Measurements from ENCODE around the gene POLR2J. TPM values are rescaled to one million over a fixed set of nuclear protein-coding genes. Genes with fewer than 3 reads are reported as not detected.
"Not testable (repeated sequence)": the region's sequence is repeated elsewhere in the genome, so short reads cannot be mapped to it uniquely, and the experiment has no call there.

POLR2J gene
- total RNA-seq, 1 donor: 46.3 TPM

DNA sequence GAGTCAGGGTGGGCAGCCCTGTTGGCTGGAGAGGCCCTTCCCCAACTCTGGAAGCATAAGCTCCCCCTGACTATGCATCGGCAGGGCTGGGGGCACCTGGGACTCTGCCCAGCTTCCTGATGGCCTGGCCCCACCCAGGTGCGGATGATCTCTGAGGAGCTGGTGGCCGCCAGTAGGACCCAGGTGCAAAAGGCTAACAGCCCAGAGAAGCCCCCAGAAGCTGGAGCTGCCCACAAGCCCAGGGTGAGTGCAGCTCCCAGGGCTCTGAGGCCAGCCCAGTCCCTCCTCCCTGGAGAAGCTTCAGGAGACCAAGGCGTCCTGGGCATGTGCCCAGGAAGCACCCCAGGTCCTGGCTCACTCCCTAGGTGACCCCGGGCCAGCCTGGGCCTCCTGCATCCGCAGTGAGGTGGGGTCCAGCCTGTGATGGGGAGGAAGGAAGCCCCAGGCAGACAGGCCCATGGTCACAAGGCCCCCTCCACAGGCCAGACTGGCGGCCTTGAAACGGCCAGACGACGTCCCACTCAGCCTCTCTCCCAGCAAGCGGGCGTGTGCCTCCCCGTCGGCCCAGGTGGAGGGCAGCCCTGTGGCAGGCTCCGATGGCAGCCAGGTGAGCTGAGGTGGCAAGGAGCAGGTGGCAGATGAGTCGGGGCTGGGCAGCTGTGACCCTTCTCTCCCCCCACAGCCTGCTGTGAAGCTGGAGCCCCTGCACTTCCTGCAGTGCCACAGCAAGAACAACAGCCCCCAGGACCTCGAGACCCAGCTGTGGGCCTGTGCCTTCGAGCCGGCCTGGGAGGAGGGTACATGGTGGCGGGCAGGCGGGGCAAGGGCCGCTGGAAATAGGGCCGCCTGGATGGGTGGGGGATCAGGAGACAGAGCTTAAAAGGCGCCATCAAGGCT lies 10.9 kb downstream of the POLR2J start:
- no peak for DNase-seq (ENCODE audit: low read depth in 2 of 3, low spot score in 2 of 3)

DNA sequence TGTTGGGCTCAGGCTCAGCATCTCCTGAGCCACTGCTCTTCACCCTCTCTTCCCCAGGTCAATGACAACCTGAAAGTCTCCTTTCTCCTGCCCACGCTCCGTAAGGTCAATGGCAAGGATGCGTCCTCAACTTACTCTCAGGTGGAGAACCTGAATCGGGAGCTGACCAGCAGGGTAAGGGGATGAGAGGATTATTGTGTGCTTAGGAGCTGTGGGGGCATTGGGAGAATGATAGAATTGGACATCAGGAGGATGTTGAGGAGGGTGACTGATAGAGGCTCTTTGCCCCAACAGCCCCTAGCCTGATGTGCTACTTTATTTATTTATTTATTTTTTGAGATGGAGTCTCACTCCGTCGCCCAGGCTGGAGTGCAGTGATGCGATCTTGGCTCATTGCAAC lies 12.6 kb downstream of the POLR2J start:
- DNase-seq (ENCODE audit: low read depth in 2 of 3, low spot score in 2 of 3): no peak

DNA sequence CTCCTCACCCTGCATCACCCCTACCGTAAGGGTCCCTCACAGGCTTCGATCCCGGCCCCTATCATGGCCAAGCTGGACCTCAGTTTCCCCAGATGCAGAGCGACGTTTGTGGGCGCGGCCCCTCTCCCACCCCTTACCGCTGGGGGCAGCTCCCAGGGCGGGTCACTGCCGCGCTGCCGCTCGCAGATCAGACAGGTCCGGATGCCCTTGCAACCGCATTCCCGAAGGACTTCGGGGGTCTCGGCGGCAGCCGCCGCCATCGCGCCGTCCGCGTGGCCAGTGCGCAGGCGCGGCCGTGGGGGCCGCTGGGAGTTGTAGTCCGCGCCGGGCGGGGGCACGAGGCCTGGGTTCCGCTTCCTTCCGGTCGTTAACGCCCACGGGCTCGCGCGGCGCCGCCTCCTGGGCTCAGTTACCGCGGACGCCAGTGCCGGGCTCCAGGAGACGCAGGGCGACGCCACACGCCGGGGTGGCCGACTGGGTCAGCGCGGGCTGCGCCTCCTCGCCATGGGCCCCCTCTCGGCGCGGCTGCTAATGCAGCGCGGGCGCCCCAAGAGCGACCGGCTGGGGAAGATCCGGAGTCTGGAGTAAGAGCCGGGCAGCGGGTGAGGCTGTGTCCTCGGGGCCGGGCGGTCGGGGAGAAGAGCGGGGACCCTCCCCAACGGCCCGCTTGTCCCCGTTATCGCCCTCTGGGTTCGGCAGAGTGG lies 14.0 kb downstream of the POLR2J start, which contains the start of the genes ALKBH4 and LRWD1:
Gene ALKBH4, minus strand, starts transcription at position 287 of the 704 bp plus-strand sequence. Its CDS starts 27 bp downstream, at position 260.
Gene LRWD1, plus strand, starts transcription at position 408 of the 704 bp plus-strand sequence. Its CDS starts 97 bp downstream, at position 505.
- DNase-seq (ENCODE audit: low read depth in 2 of 3, low spot score in 2 of 3): peak; percentile 91 to 95 (median 92)

DNA sequence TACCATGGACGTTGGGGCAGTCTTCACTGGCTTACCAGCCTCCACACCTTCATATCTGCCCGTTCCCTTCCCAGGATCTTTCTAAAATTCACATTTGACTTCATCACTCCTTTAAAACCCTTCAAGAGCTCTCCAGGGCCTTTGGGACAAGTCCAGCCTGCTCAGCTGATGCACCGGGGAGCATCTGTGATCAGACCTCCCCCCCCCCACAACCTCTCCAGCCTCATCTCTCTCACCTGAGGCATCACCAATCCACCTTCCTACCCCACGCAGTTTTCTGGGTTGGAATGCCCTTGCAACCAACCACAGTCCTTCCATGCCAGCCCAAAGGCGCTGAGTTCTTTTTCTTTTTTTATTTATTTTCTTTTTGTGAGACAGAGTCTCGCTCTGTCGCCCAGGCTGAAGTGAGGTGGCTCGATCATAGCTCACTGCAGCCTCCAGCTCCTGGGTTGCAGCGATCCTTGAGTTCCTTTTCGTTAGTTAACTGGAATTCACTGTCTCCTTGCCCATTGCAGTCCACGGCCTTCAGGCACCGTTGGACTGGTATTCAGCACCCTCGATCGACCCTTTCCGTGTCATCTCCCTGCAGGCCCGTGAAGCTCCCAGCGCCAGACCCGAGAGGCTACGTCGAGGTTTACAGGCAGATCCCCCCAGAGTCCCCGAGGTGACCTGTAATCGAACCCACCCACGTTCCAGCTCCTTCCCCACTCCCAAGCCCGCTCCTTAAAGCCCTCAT lies 14.7 kb downstream of the POLR2J start:
- peak in 1 of 3 donors; percentile 8 for DNase-seq (ENCODE audit: low read depth in 2 of 3, low spot score in 2 of 3)

- DNase-seq (ENCODE audit: low read depth in 2 of 3, low spot score in 2 of 3): no peak
Measured at GRCh38 chr7:102460467-102460866, 18.3 kb downstream of the POLR2J start.

DNA sequence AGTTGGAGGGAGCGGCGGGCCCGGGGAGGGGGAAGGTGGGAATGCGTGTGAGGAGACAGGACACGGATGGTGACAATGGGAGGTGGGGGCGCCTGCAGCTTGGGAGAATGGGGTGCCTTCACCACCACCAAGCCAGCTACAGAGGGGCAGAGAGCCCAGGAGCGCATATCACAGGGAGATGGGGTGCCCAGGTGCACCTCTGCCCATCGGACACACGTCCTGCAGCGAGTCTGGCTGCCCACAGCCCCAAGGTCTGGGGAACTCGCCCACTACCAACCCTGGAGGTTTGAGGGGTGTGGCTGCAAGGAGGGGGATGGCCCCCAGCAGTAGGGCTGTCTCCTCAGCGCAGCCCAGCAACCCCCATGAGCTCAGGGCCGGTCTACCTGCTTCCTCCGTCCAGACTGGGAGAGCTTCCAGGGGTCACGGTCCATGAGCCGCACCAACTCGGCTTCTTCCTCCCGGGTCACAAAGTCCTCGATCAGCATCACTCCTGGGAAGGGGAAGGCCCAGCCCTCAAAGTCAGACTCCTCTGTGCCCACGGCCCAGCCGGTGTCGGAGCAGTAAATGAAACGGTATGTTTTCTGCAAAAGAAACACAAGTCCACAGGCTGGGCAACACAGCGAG lies 19.4 kb downstream of the POLR2J start:
- DNase-seq (ENCODE audit: low read depth in 2 of 3, low spot score in 2 of 3): no peak

DNA sequence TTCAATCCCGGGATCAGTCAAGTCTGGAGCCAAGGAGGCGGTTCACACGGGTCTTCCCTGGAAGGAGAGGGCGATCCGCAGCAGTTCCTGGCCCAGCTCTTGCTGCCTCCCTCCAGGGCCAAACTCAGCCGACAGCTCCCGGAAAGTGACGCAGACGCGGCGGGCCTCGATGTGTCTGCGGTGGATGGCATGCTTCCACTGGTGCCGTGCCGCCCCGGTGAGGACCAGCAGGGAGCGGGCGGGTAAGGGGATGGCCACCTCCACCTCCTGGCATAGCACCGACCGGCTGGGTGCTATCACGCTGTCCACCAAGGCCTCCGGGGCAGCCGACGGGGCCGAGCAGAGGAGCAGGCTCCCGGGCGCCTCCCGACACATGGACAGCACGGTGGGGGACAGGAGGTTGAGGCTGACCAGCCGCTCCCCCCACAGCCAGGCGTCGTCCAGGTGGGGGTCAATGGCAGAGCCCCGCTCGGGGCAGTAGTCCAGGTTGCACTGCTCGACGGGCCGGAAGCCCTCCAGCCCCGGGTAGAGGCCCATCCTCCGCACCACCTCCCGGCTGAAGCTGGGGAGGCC lies 21.3 kb downstream of the POLR2J start:
- no peak for DNase-seq (ENCODE audit: low read depth in 2 of 3, low spot score in 2 of 3)

DNA sequence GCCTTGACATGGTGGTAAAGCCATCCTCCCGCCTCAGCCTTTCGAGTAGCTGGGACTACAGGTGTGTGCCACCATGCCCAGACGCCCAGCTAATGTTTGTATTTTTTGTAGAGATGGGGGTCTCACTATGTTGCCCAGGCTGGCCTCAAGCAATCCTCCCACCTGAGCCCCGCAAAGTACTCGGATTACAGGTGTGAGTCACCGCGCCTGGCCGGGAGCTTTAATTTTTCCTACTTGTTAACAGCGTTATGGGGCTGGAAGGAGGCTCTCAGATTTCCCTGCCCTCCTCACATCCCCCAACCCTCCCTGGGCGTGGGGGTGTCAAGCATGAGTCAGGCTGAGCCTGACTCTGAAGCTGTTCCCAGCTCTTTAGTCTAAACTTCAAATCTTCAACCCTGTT lies 22.4 kb downstream of the POLR2J start:
- no peak for DNase-seq (ENCODE audit: low read depth in 2 of 3, low spot score in 2 of 3)

DNA sequence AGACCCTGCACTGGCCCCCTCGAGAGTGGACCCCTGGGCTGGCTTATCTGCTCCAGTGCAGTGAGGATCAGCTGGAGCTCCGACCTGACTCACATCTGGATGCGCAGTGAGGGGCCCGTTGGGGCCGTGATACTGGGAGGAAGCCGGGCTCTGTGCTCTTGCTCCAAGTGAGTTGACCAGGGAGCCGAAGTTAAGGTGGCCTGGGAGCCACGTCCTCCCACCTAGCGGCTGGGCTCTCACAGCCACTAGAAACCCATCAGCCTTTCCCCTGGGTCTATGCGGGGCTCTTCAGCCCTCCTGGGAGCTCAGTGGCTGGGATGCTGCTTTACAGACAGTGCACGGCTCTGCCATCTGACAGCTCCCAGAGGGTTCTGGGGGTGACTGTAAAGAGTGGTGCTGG lies 23.1 kb downstream of the POLR2J start:
- DNase-seq (ENCODE audit: low read depth in 2 of 3, low spot score in 2 of 3): no peak

DNA sequence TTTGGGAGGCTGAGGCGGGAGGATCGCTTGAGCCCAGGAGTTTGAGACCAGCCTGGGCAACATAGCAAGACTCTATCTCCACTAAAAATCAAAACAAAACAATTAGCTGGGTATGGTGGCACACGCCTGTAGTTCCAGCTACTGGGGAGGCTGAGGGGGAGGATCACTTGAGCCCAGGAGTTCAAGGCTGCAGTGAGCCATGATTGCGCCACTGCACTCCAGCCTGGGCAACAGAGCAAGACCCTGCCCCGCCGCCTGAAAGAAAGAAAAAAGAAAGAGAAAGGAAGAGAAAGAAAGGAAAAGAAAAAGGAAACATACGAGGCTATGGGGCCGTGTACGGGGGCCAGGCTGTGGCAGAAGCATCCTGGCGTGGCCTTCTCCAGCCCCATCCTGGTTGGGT lies 23.8 kb downstream of the POLR2J start:
- not testable (repeated sequence) for DNase-seq (ENCODE audit: low read depth in 2 of 3, low spot score in 2 of 3)

DNA sequence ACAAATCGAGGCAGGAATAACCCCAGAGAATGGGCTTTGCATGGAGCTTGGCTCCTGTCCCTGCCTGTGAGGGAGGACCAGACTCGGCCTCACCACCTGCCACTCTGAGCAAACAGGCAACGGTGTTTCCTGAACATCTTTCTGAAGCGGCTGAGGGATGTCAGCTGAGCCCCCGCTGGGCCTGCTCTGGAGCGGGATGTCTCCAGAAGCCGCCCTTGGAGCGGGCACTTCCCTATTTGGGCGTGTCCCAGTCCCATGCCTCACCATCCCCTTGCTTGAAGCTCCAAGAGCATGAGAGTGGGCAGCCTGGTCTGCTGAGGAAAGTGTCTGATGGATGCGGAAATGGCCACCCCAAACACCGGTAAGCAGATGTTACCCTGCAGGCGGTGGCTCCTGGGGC lies 24.3 kb downstream of the POLR2J start:
- DNase-seq (ENCODE audit: low read depth in 2 of 3, low spot score in 2 of 3): no peak

DNA sequence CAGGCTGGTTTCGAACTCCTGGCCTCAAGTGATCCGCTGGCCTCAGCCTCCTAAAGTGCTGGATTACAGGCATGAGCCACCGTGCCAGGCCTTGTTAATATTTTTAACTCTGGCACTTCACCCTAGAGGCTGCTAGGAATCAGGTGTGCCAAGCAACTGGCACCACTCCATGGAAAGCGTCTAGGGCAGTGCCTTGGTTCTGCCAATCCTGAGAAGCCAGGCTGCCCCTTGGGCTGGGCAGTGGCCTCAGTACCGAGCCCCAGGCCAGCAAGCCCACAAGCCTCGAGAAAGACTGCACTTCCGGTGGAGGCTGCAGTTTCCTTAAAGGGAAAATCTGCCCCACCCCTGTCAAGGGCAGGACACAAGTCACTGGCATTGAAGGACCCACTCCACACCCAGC lies 25.4 kb downstream of the POLR2J start:
- DNase-seq (ENCODE audit: low read depth in 2 of 3, low spot score in 2 of 3): no peak

- DNase-seq (ENCODE audit: low read depth in 2 of 3, low spot score in 2 of 3): no peak
Measured at GRCh38 chr7:102452451-102452850, 26.3 kb downstream of the POLR2J start.

GRCh38 chr7:102451371-102452054 lies 27.2 kb downstream of the POLR2J start:
- no peak for DNase-seq (ENCODE audit: low read depth in 2 of 3, low spot score in 2 of 3)

GRCh38 chr7:102450242-102450641 lies 28.5 kb downstream of the POLR2J start:
- DNase-seq (ENCODE audit: low read depth in 2 of 3, low spot score in 2 of 3): peak in 2 of 3 donors; percentile 51 to 63

GRCh38 chr7:102449136-102449535 lies 29.6 kb downstream of the POLR2J start:
- no peak for DNase-seq (ENCODE audit: low read depth in 2 of 3, low spot score in 2 of 3)

GRCh38 chr7:102447311-102447710 lies 31.4 kb downstream of the POLR2J start:
- DNase-seq (ENCODE audit: low read depth in 2 of 3, low spot score in 2 of 3): no peak

DNA sequence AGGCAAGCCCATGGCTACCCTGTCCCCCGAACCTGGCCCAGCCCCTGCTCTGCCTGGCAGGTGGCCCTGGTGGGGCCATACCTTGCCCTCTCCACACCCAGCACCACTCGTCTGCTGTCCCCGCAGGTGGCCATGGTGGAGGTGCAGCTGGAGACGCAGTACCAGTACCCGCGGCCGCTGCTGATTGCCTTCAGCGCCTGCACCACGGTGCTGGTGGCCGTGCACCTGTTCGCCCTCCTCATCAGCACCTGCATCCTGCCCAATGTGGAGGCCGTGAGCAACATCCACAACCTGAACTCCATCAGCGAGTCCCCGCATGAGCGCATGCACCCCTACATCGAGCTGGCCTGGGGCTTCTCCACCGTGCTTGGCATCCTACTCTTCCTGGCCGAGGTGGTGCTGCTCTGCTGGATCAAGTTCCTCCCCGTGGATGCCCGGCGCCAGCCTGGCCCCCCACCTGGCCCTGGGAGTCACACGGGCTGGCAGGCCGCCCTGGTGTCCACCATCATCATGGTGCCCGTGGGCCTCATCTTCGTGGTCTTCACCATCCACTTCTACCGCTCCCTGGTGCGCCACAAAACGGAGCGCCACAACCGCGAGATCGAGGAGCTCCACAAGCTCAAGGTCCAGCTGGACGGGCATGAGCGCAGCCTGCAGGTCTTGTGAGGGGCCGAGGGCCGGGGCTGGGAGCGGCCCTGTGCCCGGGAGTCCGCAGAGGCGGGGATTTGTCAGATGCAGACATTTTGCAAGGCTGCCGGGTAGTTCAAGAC lies 32.1 kb downstream of the POLR2J start:
- no peak for DNase-seq (ENCODE audit: low read depth in 2 of 3, low spot score in 2 of 3)

- no peak for DNase-seq (ENCODE audit: low read depth in 2 of 3, low spot score in 2 of 3)
Measured at GRCh38 chr7:102445674-102446071, 33.0 kb downstream of the POLR2J start.
